ENCODE data around the gene PDZK1IP1. TPM values are rescaled to one million over a fixed set of nuclear protein-coding genes. Genes with fewer than 3 reads are reported as not detected.

PDZK1IP1 gene
- total RNA-seq, 2 donors from 2014 or later, result 3.1 to 10.6 TPM

DNA sequence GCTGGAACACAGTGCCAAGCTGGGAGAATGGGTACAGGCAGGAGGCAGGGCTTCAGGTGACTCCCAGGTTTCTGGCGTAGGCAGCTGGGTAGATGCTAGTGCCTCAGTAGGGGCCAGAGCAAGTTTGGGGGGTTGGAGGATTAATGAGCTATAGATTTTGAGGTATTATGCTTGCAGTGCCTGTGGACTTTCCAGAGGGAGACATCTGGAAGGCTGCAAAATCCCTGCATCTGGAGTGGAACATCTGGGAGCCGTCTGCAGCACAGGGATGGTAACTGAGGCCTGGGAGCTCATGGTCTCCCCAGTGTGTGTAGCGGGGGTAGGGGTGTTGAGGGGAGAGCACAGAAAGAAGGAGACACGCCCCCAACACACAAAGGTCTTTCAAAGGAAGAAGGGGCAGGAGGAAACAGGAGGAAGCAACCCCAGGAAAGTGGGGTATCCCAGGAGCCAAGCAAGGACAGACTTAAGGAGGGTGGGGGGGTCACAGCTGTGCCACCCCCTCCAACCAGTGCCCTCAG is 2.2 kb upstream of the PDZK1IP1 start:
- H3K9me3 ChIP-seq, result no peaks in the 10 kb centered on the region
- no peaks in the 10 kb centered on the region for H3K36me3 ChIP-seq
- peak; percentile 4 for DNase-seq (ENCODE audit: low spot score)
- TF ChIP-seq, protein P1, sequence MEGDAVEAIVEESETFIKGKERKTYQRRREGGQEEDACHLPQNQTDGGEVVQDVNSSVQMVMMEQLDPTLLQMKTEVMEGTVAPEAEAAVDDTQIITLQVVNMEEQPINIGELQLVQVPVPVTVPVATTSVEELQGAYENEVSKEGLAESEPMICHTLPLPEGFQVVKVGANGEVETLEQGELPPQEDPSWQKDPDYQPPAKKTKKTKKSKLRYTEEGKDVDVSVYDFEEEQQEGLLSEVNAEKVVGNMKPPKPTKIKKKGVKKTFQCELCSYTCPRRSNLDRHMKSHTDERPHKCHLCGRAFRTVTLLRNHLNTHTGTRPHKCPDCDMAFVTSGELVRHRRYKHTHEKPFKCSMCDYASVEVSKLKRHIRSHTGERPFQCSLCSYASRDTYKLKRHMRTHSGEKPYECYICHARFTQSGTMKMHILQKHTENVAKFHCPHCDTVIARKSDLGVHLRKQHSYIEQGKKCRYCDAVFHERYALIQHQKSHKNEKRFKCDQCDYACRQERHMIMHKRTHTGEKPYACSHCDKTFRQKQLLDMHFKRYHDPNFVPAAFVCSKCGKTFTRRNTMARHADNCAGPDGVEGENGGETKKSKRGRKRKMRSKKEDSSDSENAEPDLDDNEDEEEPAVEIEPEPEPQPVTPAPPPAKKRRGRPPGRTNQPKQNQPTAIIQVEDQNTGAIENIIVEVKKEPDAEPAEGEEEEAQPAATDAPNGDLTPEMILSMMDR (IDR thresholded peaks at IDR 0.05), result no peak
- H3K4me3 ChIP-seq, result no peak overlapping the region
- H3K27ac ChIP-seq, result no peak overlapping the region
- peaks cover 0 to 26% of the 10 kb centered on the region in 2 donors for H3K4me1 ChIP-seq
- H3K27me3 ChIP-seq, result no peaks in the 10 kb centered on the region

DNA sequence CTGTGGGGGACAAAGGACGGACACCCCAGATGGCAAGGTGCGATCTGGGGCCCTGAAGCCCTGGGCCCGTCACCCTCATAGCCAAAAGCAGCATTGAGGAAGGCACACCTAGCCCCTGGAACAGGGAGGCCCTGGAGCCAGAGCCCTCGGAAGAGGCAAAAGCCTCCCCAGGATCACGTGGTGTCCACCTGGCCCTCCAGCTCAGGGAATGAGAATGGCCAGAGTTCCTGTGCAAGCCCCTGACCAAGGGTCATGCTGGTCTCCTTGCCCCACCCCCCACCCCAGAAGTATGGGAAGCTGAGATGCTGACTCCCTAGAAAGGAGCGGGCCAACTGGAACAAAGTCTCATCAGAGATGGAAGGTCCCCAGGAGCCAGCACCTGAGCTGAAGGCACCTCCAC is 1.0 kb upstream of the PDZK1IP1 start:
- H3K36me3 ChIP-seq, result no peaks in the 10 kb centered on the region
- H3K9me3 ChIP-seq, result no peaks in the 10 kb centered on the region
- DNase-seq (ENCODE audit: low spot score), result peak; percentile 40
- peaks cover 0 to 26% of the 10 kb centered on the region in 2 donors for H3K4me1 ChIP-seq
- H3K4me3 ChIP-seq, result no peak overlapping the region
- H3K27me3 ChIP-seq, result no peaks in the 10 kb centered on the region
- H3K27ac ChIP-seq, result no peak overlapping the region
- TF ChIP-seq, protein P1 (IDR thresholded peaks at IDR 0.05), result no peak

DNA sequence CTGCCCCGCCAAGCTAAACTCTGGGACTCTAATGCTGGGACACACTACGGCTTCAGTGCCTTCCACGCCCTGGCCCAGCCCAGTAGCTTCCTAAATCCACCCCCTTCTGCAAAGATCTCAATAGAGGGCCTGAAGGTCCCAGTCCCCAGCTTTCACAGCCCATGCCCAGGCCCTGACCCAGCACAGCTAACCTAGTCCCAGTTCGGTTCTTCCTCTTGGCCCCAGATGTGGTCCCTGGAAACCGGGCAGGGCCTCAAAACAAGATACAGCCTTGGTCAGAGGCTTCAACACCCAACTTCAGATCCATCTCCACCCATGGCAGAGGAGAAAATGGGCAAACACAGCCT is 646 bp upstream of the PDZK1IP1 start:
- no peak overlapping the region for H3K4me3 ChIP-seq
- no peak for DNase-seq (ENCODE audit: low spot score)
- H3K27me3 ChIP-seq, result no peaks in the 10 kb centered on the region
- H3K27ac ChIP-seq, result no peak overlapping the region
- TF ChIP-seq, protein P1 (IDR thresholded peaks at IDR 0.05), result no peak
- no peaks in the 10 kb centered on the region for H3K9me3 ChIP-seq
- H3K36me3 ChIP-seq, result no peaks in the 10 kb centered on the region
- peaks cover 0 to 26% of the 10 kb centered on the region in 2 donors for H3K4me1 ChIP-seq

DNA sequence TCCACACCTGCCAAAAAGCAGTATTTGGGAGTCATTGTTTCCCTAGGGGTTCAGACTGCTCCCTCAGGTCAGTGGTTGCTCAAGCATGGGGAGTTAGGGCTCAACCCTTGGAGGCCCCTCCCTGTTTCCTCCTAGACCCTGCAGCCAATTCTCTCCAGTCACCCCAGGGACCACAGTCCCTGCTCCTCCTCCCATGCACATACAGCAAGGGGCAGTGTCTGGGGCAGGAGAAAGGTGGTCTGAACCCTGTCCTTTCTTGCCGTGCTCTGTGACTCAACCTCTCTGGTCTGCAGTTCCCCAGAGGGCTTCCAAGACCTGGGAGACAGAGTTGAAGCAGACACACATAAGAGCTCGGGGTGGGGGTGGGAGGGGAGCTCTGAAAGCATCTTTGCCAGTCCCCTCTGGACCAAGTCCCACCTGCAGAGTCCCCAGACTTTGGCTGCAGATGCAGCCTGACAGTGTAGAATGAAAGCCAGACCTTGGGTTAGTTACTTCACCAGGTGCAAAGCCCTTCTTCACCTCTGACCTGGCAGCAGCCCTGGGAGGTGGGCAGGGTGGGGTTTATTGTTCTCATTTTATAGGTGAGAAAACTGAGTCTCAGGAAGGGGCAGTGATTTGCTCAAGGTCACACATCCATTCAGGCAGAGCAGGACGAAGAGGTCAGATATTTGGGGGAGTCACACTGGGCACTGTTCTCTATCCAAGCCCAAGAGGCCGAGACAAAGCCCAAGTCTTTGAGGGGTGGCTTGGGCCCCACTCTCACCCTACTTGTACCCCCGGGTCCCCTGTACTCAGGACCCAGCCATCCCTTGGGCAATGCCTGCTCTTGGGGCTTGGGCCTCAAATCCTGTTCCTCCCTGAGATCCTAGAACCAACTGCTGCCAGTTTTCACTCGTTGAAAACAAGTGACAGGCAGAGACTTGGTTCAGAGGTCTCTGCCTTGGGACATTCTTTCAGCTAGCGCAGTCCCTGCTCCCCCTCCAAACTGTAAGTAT is 748 bp downstream of the PDZK1IP1 start:
- TF ChIP-seq, protein P1 (IDR thresholded peaks at IDR 0.05), result no peak

DNA sequence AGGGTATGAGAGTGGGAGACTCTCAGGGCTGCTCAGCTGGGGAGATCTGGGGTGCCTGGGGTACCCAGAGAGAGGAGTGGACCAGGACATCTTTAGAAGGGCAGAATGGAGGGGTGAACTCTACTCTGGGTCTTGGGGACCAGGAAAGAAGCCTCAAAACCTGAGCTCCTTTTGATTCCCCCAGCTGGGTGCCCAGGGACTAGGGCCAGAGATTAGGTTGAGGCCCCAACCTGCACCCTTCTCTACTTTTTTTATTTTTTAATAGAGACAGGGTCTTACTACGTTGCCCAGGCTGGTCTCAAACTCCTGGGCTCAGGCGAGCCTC is 1.9 kb downstream of the PDZK1IP1 start:
- peak; percentile 43 for DNase-seq (ENCODE audit: low spot score)
- H3K4me1 ChIP-seq, result peaks cover 0 to 23% of the 10 kb centered on the region in 2 donors
- H3K36me3 ChIP-seq, result no peaks in the 10 kb centered on the region
- H3K27me3 ChIP-seq, result no peaks in the 10 kb centered on the region
- H3K27ac ChIP-seq, result no peak overlapping the region
- H3K4me3 ChIP-seq, result no peak overlapping the region
- no peaks in the 10 kb centered on the region for H3K9me3 ChIP-seq
- TF ChIP-seq, protein P1 (IDR thresholded peaks at IDR 0.05), result no peak

More for the DNA sequence above, 748 bp downstream of the PDZK1IP1 start:
- Histone ChIP-seq H3K9me3 (no peaks in the 10 kb centered on the region), H3K4me3 (no peak overlapping the region), H3K36me3 (no peaks in the 10 kb centered on the region), H3K27ac (no peak overlapping the region), H3K4me1 (peaks cover 0 to 26% of the 10 kb centered on the region in 2 donors), H3K27me3 (no peaks in the 10 kb centered on the region)
- DNase-seq (ENCODE audit: low spot score), result peak; percentile 55
